ENCODE results near the gene LRBA. TPM values are rescaled to one million over a fixed set of nuclear protein-coding genes. Genes with fewer than 3 reads are reported as not detected.
A peak's percentile ranks its signal among the peaks of the same experiment; 100 is the strongest.

The LRBA gene
- polyA plus RNA-seq, 1 of the 3 experiments (the other 2 are of a cell fraction) = 11.4 TPM

DNA sequence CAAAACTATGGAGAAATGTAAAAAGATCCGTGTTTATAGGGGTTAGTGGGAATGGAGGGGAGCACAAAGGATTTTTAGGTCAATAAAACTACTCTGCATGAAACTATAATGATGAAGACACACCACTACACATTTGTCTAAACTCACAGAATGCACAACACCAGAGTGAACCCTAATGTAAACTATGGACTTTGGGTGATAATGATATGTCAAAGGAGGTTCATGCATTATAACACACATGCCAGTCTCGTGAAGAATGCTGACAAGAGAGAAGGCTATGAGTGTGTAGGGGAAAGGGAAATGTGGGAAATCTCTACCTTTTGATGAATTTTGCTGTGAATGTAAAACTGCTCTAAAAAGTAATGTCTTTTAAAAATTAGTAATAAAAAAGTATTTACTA lies 249.9 kb downstream of the LRBA start (continued):
- TF ChIP-seq EP300 (IDR thresholded peaks at IDR 0.05; ENCODE audit: borderline replicate concordance in 1 of 2, low read depth in 1 of 2, low read length in 1 of 2) (no peak), SIN3A (IDR thresholded peaks at IDR 0.05; ENCODE audit: borderline replicate concordance, low read depth, low read length) (no peak), NFIC (IDR thresholded peaks at IDR 0.05; ENCODE audit: borderline replicate concordance) (no peak), RFX5 (IDR thresholded peaks at IDR 0.05; ENCODE audit: low read length) (no peak), CHD2 (IDR thresholded peaks at IDR 0.05; ENCODE audit: low read length, partially characterized antibody) (no peak), RAD21 (IDR thresholded peaks at IDR 0.05; ENCODE audit: low read length) (no peak)

- ChIA-PET CTCF (no interaction called here), POLR2A (no interaction called here)
These were observed 263.4 kb downstream of the LRBA start for GRCh38 chr4:150751648-150752047.

More at GRCh38 chr4:150751648-150752047, 263.4 kb downstream of the LRBA start:
- no peaks in the 10 kb centered on the region for H3K9me3 ChIP-seq
- no peaks in the 10 kb centered on the region for H3K27me3 ChIP-seq (ENCODE audit: insufficient read depth)
- peak; percentile 9 for DNase-seq
- H4K20me1 ChIP-seq (ENCODE audit: insufficient read depth) = no peaks in the 10 kb centered on the region
- no peaks in the 10 kb centered on the region for H3K9me2 ChIP-seq
- no peak overlapping the region for H2AFZ ChIP-seq (ENCODE audit: low read depth)
- H3K4me2 ChIP-seq = no peak overlapping the region
- H3K4me1 ChIP-seq (ENCODE audit: control insufficient read depth in 1 of 2, insufficient read depth in 2 of 2, low read depth in 1 of 2, low read length in 1 of 2) = no peaks in the 10 kb centered on the region
- peak overlapping the region in 1 of 2 experiments; percentile 47; a peak in 2 of 4 replicates for H3K27ac ChIP-seq (ENCODE audit: low read depth in 2 of 2, low read length in 1 of 2)
- no peak overlapping the region for H3K9ac ChIP-seq
- no peak overlapping the region for H3K4me3 ChIP-seq (ENCODE audit: low read depth in 2 of 2, low read length in 1 of 2)
- H3K79me2 ChIP-seq (ENCODE audit: insufficient read depth) = no peaks in the 10 kb centered on the region
- no peak for TF ChIP-seq MAX (IDR thresholded peaks at IDR 0.05; ENCODE audit: low read depth)
- no peak for TF ChIP-seq MEF2A (IDR thresholded peaks at IDR 0.05; ENCODE audit: borderline replicate concordance, low read depth)
- no peak for TF ChIP-seq EZH2phosphoT487 (IDR thresholded peaks at IDR 0.05; ENCODE audit: borderline replicate concordance, low read depth)
- no peak for TF ChIP-seq JUND (IDR thresholded peaks at IDR 0.05)
- peak; percentile 17; the same call in 1 of the 2 replicates for TF ChIP-seq GATA2 (CRISPR knock-in tag; IDR thresholded peaks at IDR 0.05)
- TF ChIP-seq, protein P1, sequence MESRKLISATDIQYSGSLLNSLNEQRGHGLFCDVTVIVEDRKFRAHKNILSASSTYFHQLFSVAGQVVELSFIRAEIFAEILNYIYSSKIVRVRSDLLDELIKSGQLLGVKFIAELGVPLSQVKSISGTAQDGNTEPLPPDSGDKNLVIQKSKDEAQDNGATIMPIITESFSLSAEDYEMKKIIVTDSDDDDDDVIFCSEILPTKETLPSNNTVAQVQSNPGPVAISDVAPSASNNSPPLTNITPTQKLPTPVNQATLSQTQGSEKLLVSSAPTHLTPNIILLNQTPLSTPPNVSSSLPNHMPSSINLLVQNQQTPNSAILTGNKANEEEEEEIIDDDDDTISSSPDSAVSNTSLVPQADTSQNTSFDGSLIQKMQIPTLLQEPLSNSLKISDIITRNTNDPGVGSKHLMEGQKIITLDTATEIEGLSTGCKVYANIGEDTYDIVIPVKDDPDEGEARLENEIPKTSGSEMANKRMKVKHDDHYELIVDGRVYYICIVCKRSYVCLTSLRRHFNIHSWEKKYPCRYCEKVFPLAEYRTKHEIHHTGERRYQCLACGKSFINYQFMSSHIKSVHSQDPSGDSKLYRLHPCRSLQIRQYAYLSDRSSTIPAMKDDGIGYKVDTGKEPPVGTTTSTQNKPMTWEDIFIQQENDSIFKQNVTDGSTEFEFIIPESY (IDR thresholded peaks at IDR 0.05; ENCODE audit: borderline replicate concordance, low read depth) = no peak
- TF ChIP-seq, protein P2, sequence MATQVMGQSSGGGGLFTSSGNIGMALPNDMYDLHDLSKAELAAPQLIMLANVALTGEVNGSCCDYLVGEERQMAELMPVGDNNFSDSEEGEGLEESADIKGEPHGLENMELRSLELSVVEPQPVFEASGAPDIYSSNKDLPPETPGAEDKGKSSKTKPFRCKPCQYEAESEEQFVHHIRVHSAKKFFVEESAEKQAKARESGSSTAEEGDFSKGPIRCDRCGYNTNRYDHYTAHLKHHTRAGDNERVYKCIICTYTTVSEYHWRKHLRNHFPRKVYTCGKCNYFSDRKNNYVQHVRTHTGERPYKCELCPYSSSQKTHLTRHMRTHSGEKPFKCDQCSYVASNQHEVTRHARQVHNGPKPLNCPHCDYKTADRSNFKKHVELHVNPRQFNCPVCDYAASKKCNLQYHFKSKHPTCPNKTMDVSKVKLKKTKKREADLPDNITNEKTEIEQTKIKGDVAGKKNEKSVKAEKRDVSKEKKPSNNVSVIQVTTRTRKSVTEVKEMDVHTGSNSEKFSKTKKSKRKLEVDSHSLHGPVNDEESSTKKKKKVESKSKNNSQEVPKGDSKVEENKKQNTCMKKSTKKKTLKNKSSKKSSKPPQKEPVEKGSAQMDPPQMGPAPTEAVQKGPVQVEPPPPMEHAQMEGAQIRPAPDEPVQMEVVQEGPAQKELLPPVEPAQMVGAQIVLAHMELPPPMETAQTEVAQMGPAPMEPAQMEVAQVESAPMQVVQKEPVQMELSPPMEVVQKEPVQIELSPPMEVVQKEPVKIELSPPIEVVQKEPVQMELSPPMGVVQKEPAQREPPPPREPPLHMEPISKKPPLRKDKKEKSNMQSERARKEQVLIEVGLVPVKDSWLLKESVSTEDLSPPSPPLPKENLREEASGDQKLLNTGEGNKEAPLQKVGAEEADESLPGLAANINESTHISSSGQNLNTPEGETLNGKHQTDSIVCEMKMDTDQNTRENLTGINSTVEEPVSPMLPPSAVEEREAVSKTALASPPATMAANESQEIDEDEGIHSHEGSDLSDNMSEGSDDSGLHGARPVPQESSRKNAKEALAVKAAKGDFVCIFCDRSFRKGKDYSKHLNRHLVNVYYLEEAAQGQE (IDR thresholded peaks at IDR 0.05; ENCODE audit: low read depth, low read length) = no peak
- TF ChIP-seq GABPA (IDR thresholded peaks at IDR 0.05; ENCODE audit: low read depth) = no peak
- peaks cover 0 to 4% of the 10 kb centered on the region in 2 experiments for H3K36me3 ChIP-seq (replicated peaks in 1 of 2; ENCODE audit: control insufficient read depth in 1 of 2, insufficient read depth in 2 of 2, low read length in 1 of 2)
- no peaks in the 10 kb centered on the region for H3F3A ChIP-seq (replicated peaks; ENCODE audit: insufficient read depth)

All from SK-N-SH (cell line).